ENCODE data around the gene MINDY4. TPM values are rescaled to one million over a fixed set of nuclear protein-coding genes. Genes with fewer than 3 reads are reported as not detected.

Gene MINDY4
- total RNA-seq, 4 donors from 2014 or later = 8.4 to 31.1 (median 20.2) TPM

- H3K27ac ChIP-seq (replicated peaks in 1 of 4) = peak overlapping the region; percentile 84 to 90 (median 88)
Observed at GRCh38 chr7:30920021-30920583, 148.9 kb downstream of the MINDY4 start.

GRCh38 chr7:30920584-30921539 lies 149.6 kb downstream of the MINDY4 start:
- Histone ChIP-seq H3K4me3 (no peak overlapping the region), H3K27me3 (no peaks in the 10 kb centered on the region), H3K27ac (replicated peaks in 1 of 4) (peak overlapping the region; percentile 84 to 90 (median 88)), H3K4me1 (peaks cover 64 to 68% (median 67%) of the 10 kb centered on the region in 4 donors), H3K36me3 (peaks cover 36 to 45% (median 40%) of the 10 kb centered on the region in 4 donors), H3K9me3 (no peaks in the 10 kb centered on the region)
- WGBS = 39% methylated on average over 8 of the region's 9 CpGs
- no peak for DNase-seq (ENCODE audit: extremely low spot score)
- TF ChIP-seq POLR2AphosphoS5 (IDR thresholded peaks at IDR 0.05) (peak; percentile 31 to 43), EP300 (IDR thresholded peaks at IDR 0.05) (no peak)
- intact Hi-C loops (cut with DNase I) = no loop called here

More at GRCh38 chr7:30920021-30920583, 148.9 kb downstream of the MINDY4 start:
- TF ChIP-seq POLR2AphosphoS5 (IDR thresholded peaks at IDR 0.05) (peak in 1 of 2 donors; percentile 7), CTCF (IDR thresholded peaks at IDR 0.05) (no peak), POLR2A (IDR thresholded peaks at IDR 0.05; ENCODE audit: low read depth) (no peak)
- Histone ChIP-seq H3K4me1 (peaks cover 72 to 76% (median 75%) of the 10 kb centered on the region in 4 donors), H3K4me3 (no peak overlapping the region), H3K27me3 (no peaks in the 10 kb centered on the region), H3K9me3 (no peaks in the 10 kb centered on the region), H3K36me3 (peaks cover 29 to 38% (median 33%) of the 10 kb centered on the region in 4 donors)
- intact Hi-C loops (cut with DNase I) = no loop called here
- DNase-seq (ENCODE audit: extremely low spot score) = no peak
- 48% methylated on average over 9 of the region's 11 CpGs for WGBS

- H3K36me3 ChIP-seq = peaks cover 37 to 54% (median 49%) of the 10 kb centered on the region in 4 donors
- DNase-seq (ENCODE audit: extremely low spot score) = no peak
Observed at GRCh38 chr7:30921540-30922401, 150.6 kb downstream of the MINDY4 start.

GRCh38 chr7:30922596-30922995 lies 151.4 kb downstream of the MINDY4 start:
- WGBS = 96% methylated on average over 9 of the region's 9 CpGs
- H3K27ac ChIP-seq (replicated peaks in 1 of 4) = peak overlapping the region; percentile 84 to 90 (median 88)
- no peaks in the 10 kb centered on the region for H3K27me3 ChIP-seq
- intact Hi-C loops (cut with DNase I) = no loop called here
- H3K4me1 ChIP-seq = peaks cover 47 to 51% (median 50%) of the 10 kb centered on the region in 4 donors
- DNase-seq (ENCODE audit: extremely low spot score) = no peak
- TF ChIP-seq POLR2A (IDR thresholded peaks at IDR 0.05; ENCODE audit: low read depth) (no peak), EP300 (IDR thresholded peaks at IDR 0.05) (no peak), POLR2AphosphoS5 (IDR thresholded peaks at IDR 0.05) (no peak), CTCF (IDR thresholded peaks at IDR 0.05) (no peak)
- H3K9me3 ChIP-seq = peaks cover 0 to 9% (median 4%) of the 10 kb centered on the region in 4 donors
- peaks cover 37 to 61% (median 53%) of the 10 kb centered on the region in 4 donors for H3K36me3 ChIP-seq
- no peak overlapping the region for H3K4me3 ChIP-seq

More at GRCh38 chr7:30921540-30922401, 150.6 kb downstream of the MINDY4 start:
- WGBS = 84% methylated on average over 10 of the region's 19 CpGs
- Histone ChIP-seq H3K4me3 (no peak overlapping the region), H3K4me1 (peaks cover 55 to 59% (median 58%) of the 10 kb centered on the region in 4 donors), H3K27me3 (no peaks in the 10 kb centered on the region), H3K27ac (replicated peaks in 1 of 4) (peak overlapping the region; percentile 84 to 90 (median 88)), H3K9me3 (peaks cover 0 to 3% (median under 1%) of the 10 kb centered on the region in 4 donors)
- TF ChIP-seq EP300 (IDR thresholded peaks at IDR 0.05) (no peak), POLR2AphosphoS5 (IDR thresholded peaks at IDR 0.05) (no peak), POLR2A (IDR thresholded peaks at IDR 0.05; ENCODE audit: low read depth) (no peak)
- intact Hi-C loops (cut with DNase I) = no loop called here
